ENCODE results near the gene PTPN14.

- TF ChIP-seq POLR2AphosphoS5 (IDR thresholded peaks at IDR 0.05) (no peak), CTCF (IDR thresholded peaks at IDR 0.05) (peak; percentile 77 to 94 (median 86)), EP300 (IDR thresholded peaks at IDR 0.05) (no peak)
Observed at GRCh38 chr1:214328770-214329469, 222.5 kb downstream of the PTPN14 start.

All from upper lobe of left lung (tissue), 4 donors.